Stimulated activated CD8-positive, alpha-beta memory T cell treated with anti-CD3 and anti-CD28 coated beads, Interleukin-4, amount 100 ng/mL, for 48 hours (primary cell): ENCODE measurements around the gene GAMT.

Experiments
- DNase-seq: peaks from one replicate; pipeline ENCODE4 v3.0.0-alpha.2; 2020

GAMT gene

DNA sequence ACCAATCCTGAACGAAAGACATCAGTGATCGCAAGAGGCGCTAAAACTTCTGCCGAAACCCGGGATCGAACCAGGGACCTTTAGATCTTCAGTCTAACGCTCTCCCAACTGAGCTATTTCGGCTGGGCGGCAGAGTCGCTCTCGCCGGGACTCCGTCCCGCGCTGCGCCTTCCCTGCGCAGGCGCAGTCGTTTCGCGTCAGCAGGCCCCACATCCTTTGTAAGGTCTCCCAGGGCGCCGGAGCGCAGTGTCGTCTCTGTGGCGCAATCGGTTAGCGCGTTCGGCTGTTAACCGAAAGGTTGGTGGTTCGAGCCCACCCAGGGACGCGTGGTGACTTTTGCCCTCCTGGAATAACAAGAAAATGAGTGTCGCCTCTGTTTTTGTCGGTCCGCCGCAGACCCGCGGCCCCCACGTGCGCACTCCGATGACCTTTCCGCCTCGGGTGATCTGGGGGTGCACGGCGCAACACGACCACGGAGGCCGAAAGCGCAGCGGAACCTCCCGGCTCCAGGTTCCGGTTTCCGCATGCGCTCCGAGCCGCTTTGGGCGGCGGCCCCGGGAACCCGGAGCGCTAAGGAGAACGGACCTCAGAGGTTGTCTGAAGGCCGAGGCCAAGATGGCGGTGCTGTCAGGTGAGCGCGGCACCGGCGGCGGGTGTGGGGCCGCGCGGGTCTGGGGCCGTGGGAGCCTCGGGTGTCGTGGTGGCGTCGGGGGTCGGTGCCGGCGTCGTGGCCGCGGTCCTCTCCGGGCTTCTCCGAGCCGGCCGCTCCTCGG, 17.8 kb downstream of the GAMT start, which contains the start of gene NDUFS7:
Gene NDUFS7, plus strand, starts transcription at position 596 of the 773 bp plus-strand sequence. Its CDS starts 20 bp downstream, at position 616.
- peak; percentile 98 for DNase-seq

DNA sequence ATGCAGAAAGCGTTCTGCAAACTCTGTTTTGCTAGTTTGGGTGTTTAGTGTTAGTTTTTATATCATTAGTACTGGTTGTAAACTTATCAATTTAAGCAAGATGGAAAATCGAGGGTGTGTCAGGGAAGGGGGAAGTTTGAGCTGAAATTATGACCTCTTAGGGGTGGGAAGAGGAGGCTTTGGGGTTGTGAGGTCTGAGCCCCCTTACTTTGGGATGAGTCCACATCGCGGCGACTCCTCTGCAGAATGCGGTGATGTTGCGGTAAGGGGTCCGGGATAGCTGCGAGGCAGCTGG, 18.4 kb downstream of the GAMT start:
- no peak for DNase-seq

DNA sequence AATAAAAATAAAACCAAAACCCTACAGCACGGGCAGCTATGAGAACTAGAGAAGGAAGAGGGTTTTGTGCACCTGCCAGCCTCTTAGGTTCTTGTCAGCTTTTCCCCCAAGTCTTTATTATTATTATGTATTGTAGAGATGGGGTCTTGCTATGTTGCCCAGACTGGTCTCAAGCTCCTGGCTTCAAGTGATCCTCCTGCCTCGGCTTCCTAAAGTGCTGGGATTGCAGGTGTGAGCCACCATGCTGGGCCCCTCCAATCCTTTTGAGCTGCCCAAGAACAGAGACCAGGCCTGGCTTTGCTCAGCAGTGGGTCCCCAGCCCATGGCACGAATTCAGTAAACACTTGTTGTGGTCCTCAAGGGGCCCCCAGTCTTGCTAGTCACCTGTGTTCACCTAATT, 19.1 kb downstream of the GAMT start:
- no peak for DNase-seq

DNA sequence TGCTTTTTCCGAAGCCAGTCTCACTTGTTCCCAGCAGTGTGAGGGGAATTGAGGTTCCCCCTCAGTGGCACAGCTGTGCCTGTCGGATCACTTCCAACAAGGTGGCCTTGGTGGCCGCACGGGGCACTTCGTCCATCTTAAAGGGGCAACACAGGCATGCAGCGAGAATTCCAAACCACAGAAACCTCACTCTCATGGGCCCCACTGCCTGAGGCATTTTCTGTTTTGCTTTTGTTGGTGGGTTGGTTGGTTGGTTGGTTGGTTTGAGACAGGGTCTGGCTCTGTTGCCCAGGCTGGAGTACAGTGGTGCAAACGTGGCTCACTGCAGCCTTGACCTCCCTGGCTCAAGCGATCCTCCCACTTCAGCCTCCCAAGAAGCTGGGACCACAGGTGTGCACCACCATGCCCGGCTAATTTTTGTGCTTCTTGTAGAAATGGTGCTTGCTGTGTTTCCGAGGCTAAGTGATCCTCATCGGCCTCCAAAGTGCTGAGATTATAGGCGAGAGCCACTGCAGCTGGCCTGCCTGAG, 21.3 kb downstream of the GAMT start:
- no peak for DNase-seq

DNA sequence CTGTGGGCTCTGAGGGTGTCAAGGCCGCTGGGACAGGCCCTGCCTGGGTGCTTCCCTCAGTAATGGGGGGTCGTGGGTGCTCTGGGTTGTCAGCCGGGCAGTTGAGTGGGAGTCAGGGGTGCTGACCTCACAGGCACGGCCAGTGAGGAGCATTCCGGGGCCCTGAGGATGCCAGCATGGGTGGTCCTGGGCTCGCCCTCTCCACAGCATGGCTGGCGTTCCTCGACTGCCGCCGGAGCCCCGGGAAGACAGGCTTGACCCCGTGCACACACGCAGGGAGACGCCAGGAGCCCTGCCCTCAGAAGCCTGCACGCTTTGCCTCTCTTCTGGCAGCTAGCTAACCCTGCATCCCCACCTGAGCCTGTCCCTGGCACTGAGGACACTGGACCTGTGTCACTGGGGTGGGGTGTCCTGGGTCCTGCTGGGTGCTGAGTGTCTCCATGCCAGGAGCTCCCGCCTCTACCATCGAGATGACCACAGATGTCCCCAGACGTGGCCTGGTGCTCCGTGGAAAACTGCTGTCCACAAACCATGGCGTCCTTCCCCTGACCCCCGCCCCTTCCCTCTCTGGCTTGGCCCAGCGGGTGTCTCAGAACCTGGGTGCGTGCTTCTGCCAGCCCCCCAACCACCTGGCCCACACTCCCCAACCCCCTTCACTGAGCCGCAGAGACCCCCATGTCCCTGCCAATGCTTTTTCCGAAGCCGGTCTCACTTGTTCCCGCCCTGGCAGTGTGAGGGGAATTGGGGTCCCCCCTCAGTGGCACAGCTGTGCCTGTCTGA, 22.0 kb downstream of the GAMT start:
- no peak for DNase-seq

DNA sequence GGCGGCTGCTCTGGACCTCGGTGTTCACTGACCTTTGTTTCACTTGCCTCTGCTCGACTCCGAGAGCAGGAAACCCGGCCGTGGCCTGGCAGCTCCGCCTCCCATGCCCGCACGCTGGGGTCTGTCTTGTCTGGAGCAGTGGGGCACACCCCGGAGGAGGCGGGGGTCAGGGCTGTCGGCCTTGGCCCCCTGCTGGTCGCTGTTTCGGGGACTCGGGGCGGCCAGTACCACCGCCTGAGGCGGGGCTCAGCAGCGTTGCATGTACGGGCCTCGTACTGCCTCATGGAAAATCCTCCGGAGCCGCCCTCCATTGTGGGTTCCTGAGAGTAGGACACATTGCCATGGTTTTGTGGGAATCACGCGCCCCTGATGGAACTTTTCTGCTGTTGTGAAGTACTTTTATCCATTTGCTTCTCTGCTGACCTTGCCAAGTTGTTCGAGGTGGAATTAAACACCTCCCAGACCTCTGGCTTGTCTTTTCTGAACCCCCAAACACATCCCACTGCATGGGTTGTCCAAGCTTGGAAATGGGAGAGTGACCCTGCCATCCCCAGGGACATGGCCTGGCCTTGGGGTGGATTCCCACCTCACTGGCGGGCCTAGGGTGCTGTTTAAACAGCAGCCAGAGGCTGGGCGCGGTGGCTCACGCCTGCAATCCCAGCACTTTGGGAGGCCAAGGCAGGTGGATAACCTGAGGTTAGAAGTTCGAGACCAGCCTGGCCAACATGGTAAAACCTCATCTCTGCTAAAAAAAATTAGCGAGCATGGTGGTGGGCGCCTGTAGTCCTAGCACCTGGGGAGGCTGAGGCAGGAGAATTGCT, 23.2 kb downstream of the GAMT start:
- DNase-seq: no peak

DNA sequence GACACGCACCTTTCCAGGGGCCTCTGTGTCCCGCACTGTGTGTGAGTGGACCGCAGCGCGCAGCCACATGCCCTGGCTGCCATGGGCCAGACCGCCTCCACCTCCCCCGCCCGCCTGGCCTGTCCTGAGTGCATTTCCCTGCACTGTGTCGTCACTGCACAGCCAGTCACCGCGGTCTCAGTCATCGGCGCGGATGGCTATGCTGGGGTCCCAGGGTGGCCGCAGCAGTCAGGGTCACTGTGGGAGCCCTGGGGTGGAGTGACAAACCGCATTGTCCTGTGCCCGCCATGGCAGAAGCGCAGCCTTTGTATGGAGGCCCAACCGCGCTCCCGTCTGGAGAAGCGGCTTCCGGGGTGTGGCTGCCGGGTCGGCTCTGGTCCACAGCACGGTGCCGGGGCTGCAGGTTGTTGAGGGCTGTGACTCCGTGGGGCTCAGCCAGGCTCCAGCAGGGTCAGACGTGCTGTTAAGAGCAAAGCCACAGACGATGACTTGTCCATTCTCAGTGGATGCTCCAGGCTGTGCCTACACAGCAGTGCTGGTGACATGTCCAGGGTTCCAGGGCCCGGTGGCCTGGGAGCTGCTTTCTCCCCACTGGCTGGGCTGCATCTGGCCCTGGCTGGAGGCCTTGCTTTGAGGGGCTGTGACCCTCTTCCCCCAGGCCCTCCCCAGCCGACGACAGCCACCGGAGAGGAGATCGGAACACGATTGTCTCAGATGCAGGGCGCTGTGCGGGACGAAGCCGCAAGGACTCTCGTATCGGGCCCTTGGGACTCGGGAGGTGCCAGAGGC, 24.0 kb downstream of the GAMT start:
- no peak for DNase-seq

DNA sequence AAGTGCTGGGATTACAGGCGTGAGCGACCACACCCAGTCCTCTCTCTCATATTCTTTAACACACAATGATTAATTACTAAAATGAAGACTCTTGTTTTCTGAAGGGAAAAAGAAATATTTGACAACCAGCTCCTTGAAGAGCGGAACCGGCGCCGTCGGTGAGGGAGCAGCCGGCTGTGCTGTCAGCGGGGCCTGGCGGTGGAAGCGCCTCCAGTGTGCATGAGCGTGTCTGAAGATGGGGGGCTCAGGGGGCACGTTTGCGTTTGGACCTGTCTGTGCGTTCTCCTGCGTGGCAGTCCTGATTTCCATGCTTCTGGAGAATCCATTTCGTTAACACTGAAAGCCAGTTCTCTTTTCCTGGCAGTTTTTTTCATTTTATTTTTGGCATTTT, 24.9 kb downstream of the GAMT start:
- DNase-seq: no peak

DNA sequence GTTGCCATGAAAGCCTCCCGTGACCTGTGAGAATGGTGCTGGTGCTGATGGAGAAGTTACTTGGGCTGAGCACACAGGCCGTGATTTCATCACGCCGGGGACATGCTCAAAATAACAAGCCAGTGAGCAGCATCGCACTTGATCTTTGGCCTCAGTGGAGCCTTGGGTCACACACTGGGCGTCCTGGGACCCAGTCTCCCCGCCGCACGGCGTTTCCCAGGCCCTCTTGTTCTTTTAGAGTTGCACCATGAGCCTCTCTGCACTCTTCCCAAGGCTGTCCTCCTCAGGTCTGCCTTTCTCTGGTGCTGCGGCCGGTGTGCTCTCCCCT, 27.1 kb downstream of the GAMT start:
- DNase-seq: no peak

DNA sequence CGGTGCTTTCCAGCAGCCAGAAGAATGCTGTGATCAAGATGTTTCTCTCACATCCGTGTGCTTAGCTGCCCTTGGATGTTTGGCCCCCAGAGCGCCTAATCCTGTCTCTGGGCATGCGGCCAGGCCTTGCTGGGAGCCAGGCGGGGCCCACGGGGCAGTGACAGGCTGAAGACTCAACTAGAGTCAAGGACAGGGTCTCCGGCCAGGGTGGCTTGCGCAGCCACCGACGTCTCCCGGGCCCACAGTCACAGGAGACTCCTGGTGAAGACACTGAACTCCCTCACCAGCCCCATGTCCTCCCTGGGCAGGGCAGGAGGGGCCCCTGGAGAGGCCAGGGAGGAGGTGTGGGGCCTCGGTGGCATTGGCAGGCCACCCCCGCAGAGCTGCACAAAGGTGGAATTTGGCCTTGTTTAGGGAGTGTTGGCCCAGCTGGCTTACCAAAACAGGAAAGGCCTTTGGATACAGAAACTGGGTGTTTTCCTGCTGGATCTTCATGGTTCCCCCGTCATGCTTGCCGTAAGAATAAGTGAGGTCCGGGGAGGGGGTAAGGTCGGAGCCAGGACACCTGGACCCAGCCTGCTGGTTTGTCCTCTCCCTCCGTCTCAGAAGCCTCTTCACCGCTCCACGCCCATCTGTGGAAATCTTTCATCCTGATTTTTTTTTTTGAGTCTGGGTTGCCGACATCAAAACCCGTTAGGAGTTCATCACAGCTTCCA, 27.6 kb downstream of the GAMT start:
- no peak for DNase-seq

DNA sequence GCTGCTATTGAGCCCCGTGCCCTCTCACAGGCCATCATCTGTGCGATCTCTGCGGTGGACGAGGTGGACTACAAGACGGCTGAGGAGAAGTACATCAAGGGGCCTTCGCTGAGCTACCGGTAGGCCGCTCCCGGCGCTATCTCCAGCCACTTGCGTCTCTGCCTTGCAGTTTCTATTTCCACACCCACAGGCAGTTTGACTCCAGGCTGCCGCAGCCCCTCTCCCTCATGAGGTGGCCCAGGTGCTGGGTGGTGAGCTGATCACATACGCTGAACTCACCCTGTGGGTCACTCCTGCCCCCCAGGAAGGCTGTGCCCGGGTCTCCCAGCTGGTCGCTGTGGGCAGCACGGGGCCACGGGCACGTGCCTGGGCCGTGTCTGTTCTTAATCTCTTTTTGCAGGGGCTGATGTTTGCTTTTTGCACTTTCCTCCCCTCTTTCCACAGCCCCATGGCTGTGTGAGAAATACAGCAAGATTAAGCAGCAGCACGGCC, 28.3 kb downstream of the GAMT start:
- DNase-seq: no peak

DNA sequence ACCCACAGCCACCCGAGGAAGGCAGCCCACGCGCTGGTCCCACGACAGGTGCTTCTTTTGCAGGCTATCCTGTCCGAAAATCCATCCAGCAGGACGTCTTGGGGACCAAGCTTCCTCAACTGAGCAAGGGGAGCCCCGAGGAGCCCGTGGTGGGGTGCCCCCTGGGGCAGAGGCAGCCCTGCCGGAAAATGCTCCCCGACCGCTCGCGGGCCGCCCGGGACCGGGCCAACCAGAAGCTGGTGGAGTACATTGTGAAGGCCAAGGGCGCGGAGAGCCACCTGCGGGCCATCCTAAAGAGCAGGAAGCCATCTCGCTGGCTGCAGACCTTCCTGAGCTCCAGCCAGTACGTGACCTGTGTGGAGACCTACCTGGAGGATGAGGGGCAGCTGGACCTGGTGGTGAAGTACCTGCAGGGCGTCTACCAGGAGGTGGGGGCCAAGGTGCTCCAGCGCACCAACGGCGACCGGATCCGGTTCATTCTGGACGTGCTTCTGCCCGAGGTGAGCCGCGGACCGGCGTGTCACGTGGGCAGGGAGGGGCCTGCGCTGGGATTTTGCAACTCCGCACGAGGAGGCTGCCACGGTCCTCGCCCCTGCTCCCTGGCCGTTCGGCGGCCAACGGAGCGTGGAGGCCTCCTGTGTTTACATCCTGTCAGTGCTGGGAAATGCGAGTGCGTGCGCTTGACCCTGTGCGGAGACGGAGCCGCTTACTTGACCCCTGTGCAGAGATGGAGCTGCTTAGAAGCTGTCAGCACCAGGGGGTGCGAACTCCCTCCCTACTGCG, 30.6 kb downstream of the GAMT start:
- DNase-seq: no peak

DNA sequence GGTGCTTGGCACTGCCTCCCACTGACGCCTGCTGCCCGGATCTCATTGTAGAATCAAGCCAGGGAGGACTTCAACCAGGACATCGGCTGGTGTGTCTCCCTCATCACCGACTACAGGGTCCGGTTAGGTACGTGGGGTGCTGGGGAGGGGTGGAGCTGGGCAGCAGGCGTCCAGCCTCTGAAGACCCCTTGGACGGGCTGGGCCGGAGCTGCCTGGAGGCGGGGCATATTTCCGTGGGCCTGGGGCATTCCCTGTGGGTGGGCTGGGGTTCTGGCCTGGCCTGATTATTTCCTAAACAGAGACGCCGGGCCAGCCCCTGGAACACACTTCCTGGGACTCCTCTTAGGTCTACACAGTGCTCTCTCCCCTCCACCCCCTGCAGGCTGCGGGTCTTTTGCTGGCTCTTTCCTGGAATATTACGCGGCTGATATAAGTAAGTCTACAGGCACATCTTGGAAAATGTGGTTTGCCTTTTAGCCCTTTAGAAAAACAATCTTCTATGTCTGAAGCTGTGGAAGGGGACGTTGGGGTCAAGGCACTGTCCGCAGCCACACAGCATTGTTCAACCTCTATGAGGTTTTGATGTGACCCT, 32.0 kb downstream of the GAMT start:
- no peak for DNase-seq

DNA sequence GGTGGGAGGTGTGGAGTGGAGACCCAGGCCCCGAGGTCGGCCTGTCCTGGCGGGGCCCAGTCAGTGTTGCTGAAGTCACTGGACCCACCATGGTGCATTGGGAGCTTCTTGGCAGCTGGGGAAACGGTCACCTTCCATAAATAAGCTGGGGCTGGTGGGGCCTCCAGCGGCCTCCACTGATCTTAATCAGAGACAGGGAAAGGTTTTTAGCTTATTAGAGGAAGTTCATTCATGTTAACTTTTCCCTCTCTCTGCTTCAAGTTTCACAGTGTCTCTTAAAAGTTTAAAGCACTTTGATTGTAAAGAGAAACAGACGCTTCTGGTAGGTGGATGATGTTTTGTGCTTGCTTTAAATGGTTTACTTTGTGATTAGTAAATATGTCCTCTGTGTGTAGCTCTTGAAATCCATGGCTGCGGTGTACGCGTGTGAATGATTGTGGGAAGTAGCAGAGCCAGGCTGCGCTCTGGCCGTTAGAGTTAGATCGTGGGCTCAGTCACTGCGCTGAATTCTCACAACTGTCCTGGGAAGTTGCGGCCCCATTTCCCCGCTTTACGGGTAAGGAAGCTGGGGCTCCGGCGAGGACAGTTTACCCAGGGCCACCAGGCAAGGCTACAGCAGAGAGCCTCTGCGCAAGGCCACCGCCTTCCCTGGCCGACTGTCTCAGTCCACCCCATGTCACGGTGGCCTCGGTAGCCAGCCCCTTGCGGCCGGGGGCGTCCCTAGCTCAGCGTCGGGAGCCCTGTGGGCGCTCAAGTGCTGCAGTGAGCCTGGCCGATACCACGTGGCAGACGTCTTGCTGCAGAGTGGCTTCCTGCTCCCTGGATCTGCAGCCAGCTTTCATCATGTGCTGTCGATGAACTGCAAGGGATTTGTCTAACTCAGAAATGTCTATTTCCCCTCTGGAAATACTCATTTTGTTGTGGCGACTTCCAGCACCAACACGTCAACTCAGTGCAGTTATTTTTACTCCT, 34.2 kb downstream of the GAMT start:
- DNase-seq: no peak

DNA sequence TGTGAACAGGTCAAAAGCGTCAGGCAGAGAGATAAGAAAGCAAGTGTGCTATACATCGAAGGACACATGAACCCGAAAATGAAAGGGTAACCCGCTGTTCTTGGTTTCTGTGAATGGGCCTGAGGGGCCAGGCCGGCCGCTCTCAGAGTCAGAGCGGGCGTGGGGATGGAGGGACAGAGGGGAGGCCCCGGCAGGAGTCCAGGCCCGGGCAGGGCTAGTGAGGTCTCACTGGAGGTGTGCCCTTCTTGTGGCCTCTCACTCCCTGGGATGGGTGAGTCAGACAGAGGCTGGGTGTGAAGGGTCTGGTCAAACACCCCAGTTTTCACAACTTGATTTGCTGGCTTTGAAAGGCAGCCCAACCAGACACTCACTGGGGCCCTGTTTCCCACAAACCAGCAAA, 35.0 kb downstream of the GAMT start:
- no peak for DNase-seq

DNA sequence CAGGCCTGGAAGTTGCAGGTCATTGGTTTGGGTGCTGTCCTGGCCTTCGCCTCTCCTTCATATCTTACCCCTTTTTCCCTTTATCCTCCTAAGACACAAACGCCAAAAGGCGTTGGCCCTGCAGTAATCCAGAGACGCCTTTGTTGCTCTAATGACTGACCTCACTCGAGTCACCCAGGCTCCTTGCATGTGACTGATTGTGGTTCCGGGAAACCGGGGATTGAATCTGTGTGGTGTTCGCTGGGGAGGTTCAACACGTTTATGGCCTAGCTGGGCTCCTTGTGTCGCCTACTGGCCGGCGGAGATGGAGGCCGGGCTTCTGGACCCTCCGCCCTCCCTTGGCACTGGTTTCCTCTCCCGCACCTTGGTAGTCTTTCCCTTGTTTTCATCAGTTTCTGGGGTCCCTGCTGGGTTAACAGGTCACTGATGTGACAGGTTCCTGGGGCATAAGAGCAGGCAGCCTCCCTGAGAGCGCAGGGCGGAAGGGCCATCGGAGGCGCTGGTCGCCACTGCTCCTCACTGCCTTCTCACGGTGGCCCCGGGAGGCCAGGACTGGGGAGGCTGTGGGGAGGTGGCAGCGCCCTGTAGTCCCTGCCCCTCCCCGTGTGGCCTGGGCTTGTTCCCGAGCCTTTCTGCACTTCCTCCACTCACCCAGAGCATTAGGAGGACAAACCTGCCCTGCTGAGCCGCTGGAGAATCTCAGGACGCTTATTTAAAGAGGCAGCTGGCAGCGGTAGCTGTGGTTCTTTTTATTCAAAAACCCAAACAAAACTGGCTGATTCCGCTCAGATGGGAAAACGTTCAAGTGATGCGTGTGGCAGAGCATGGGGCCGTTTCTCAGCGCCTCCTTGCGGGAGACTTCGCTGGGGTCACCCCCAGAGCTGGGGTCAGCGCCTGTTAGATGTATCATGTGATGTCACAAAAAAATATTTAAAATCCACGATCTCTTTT, 35.7 kb downstream of the GAMT start:
- no peak for DNase-seq

DNA sequence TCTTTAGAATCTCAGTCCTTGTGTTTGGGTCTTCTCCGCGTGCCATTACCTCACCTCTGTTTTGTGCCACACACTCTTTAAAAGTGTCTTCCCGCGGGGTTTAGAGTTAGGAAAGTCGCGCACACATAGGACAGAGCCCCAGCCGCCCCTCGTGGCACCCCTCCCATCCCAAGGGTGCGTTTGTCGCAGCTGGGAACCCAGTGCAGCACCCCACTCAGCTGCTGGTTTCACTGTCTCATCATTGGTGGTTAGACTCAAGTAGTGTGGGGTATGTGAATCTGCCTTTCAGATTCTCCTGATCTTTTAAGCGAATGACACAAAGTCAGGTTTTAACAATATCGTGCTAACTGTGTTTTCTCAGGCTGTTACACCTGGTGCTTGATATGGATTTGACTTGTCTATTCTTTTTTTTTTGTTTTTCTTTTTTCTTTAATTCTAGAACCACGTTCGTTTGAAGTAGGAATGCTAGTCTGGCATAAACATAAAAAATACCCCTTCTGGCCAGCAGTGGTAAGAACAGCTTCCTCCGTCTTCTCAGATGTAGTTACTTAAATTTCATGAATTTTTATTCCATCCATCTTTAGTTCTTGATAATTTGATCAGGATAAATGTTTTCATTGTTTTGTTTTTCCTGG, 37.2 kb downstream of the GAMT start:
- DNase-seq: peak; percentile 50

DNA sequence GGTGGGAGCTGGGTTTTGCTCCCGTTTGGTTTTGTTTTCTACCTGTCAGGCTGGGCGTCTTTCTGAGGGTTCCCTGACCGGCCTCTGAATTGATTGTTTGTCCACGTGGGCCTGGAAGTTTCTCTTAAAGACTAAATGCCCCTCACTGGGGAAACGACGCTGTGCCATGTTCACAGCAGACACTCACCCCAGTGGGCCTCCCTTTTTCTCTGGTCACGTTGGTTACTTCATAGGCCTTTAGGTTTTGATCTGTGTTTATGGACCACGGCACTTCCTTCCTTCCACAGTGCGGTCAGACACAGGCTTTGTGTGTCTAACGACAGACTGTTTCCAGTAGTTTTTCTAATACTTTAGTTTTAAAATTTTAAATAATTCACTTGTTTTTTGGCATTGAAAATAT, 37.7 kb downstream of the GAMT start:
- peak; percentile 38 for DNase-seq
